HepG2 (cell line): ENCODE measurements around the gene LOXL3. TPM values are rescaled to one million over a fixed set of nuclear protein-coding genes. Genes with fewer than 3 reads are reported as not detected.
A peak's percentile ranks its signal among the peaks of the same experiment; 100 is the strongest.

Source experiments
- ARNT2 ChIP-seq: sonication (generic); formaldehyde crosslinking; IDR thresholded peaks from 2 replicates; pipeline ENCODE4 v1.8.0; 2022; ENCODE audit warnings: mild to moderate bottlenecking, low read depth, missing genetic modification reagents, moderate library complexity
- ERF ChIP-seq: IDR thresholded peaks from 2 replicates; pipeline ENCODE4 v1.6.1; 2018; ENCODE audit warnings: missing biosample characterization, missing genetic modification reagents
- GTF2F1 ChIP-seq: fragments of 150-350 bp; IDR thresholded peaks from 2 replicates; pipeline ENCODE4 v1.6.1; 2014; ENCODE audit warnings: low read length
- GTF3A ChIP-seq: sonication (generic); formaldehyde crosslinking; conservative IDR thresholded peaks from 2 replicates; pipeline ENCODE4 v1.4.0; 2020; ENCODE audit warnings: mild to moderate bottlenecking, missing genetic modification reagents
- MBNL3 ChIP-seq: fragments of 250-450 bp; sonication (Bioruptor Pico); conservative IDR thresholded peaks from 2 replicates; pipeline ENCODE4 v1.8.0; 2022; ENCODE audit warnings: mild to moderate bottlenecking, inconsistent platforms
- MED1 ChIP-seq: sonication (generic); formaldehyde crosslinking; IDR thresholded peaks from 2 replicates; pipeline ENCODE4 v1.4.0; 2020; ENCODE audit warnings: missing genetic modification reagents
- MEIS2 ChIP-seq: sonication (generic); formaldehyde crosslinking; IDR thresholded peaks from 2 replicates; pipeline ENCODE4 v1.9.0; 2021; ENCODE audit warnings: mild to moderate bottlenecking, missing genetic modification reagents
- RCOR2 ChIP-seq: IDR thresholded peaks from 2 replicates; pipeline ENCODE4 v1.6.1; 2016; ENCODE audit warnings: missing biosample characterization, missing genetic modification reagents
- REPIN1 ChIP-seq: sonication (generic); formaldehyde crosslinking; IDR thresholded peaks from 2 replicates; pipeline ENCODE4 v1.8.0; 2022; ENCODE audit warnings: missing genetic modification reagents, low read depth, mild to moderate bottlenecking, borderline replicate concordance
- ZNF232 ChIP-seq: sonication (generic); formaldehyde crosslinking; IDR thresholded peaks from 2 replicates; pipeline ENCODE4 v1.4.0; 2020; ENCODE audit warnings: missing genetic modification reagents, borderline replicate concordance
- ZNF253 ChIP-seq: sonication (generic); formaldehyde crosslinking; IDR thresholded peaks from 2 replicates; pipeline ENCODE4 v1.8.0; 2022; ENCODE audit warnings: mild to moderate bottlenecking, missing genetic modification reagents, borderline replicate concordance
- ZNF264 ChIP-seq: sonication (generic); formaldehyde crosslinking; IDR thresholded peaks from 2 replicates; pipeline ENCODE4 v1.4.0; 2020; ENCODE audit warnings: missing genetic modification reagents
- ZNF382 ChIP-seq: sonication (generic); formaldehyde crosslinking; IDR thresholded peaks from 2 replicates; pipeline ENCODE4 v1.5.0; 2020; ENCODE audit warnings: missing genetic modification reagents, mild to moderate bottlenecking, borderline replicate concordance
- ZNF672 ChIP-seq: sonication (generic); formaldehyde crosslinking; IDR thresholded peaks from 2 replicates; pipeline ENCODE4 v1.8.1; 2022; ENCODE audit warnings: missing genetic modification reagents
- polyA plus RNA-seq, 8 experiments: library from polyadenylated mRNA; depleted of rRNA in 3 of 8; stranded (reverse) in 7 of 8; unstranded in 1 of 8; fragments of >200 nt; fragmentation: Illumina TruSeq in 4 of 8; extraction: Trizol in 4 of 8; gene quantifications; 2 replicates each; pipeline versions ENCODE4 v1.2.1 to v1.2.3, GENCODE V29; 2011 to 2016; ENCODE audit warnings: low read depth in 4 of 8, missing spikeins in 1 of 8, mixed read lengths in 1 of 8; ENCODE audit not compliant: insufficient read depth in 1 of 8
- total RNA-seq, 5 experiments: library from RNA; depleted of rRNA; stranded (reverse); fragments of >200 nt; fragmentation: Illumina TruSeq; extraction: Trizol; gene quantifications; 2 replicates each; pipeline ENCODE4 v1.2.3, GENCODE V29; 2016; ENCODE audit warnings: low read depth in 1 of 5
- TF ChIP-seq, protein P1 (sequence below): sonication (generic); formaldehyde crosslinking; IDR thresholded peaks from 2 replicates; pipeline ENCODE4 v1.4.0; 2020; ENCODE audit warnings: mild to moderate bottlenecking, missing genetic modification reagents
- TF ChIP-seq, protein P2 (sequence below): sonication (generic); formaldehyde crosslinking; IDR thresholded peaks from 2 replicates; pipeline ENCODE4 v1.5.0; 2020; ENCODE audit warnings: mild to moderate bottlenecking, missing genetic modification reagents, moderate library complexity
- TF ChIP-seq, protein P3 (sequence below): sonication (generic); formaldehyde crosslinking; IDR thresholded peaks from 2 replicates; pipeline ENCODE4 v1.5.0; 2020; ENCODE audit warnings: mild to moderate bottlenecking, missing genetic modification reagents
- TF ChIP-seq, protein P4 (sequence below): sonication (generic); formaldehyde crosslinking; IDR thresholded peaks from 2 replicates; pipeline ENCODE4 v1.4.0; 2020; ENCODE audit warnings: missing genetic modification reagents, mild to moderate bottlenecking, borderline replicate concordance
- TF ChIP-seq, protein P5 (sequence below): fragments of 450-650 bp; IDR thresholded peaks from 2 replicates; pipeline ENCODE4 v1.6.1; 2017; ENCODE audit warnings: mild to moderate bottlenecking

The LOXL3 gene
- total and polyA plus RNA-seq, 2 of the 13 experiments (the other 11 are each of a cell fraction or from before 2014, with no cell fraction given): 0.55 to 6.5 TPM

DNA sequence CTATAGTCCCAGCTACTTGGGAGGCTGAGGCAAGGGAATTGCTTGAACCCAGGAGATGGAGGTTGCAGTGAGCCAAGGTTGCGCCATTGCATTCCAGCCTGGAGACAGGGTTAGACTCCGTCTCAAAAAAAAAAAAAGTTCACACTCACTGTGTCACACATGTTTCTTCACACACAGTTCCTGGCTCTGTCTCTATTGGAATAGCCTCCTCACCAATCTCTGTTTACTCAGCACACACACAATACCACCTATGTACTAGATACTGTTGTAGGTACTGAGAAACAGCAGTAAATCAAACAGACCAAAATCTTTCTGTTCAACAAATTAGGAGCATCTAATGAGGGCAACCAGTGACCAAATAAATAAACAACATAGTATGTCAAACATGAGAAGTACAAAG is 67.6 kb downstream of the LOXL3 start (continued):
- TF ChIP-seq GTF2F1 (no peak), MED1 (CRISPR knock-in tag) (no peak), RCOR2 (CRISPR knock-in tag) (no peak), ZNF253 (CRISPR knock-in tag) (no peak), ZNF672 (CRISPR knock-in tag) (no peak), ARNT2 (CRISPR knock-in tag) (no peak), MEIS2 (CRISPR knock-in tag) (no peak), GTF3A (CRISPR knock-in tag) (no peak), ZNF264 (CRISPR knock-in tag) (no peak; the same call in 1 of the 2 replicates), REPIN1 (CRISPR knock-in tag) (no peak), MBNL3 (CRISPR knock-in tag) (no peak), ZNF382 (CRISPR knock-in tag) (no peak), ERF (CRISPR knock-in tag) (no peak), ZNF232 (CRISPR knock-in tag) (no peak)
- TF ChIP-seq, protein P1, sequence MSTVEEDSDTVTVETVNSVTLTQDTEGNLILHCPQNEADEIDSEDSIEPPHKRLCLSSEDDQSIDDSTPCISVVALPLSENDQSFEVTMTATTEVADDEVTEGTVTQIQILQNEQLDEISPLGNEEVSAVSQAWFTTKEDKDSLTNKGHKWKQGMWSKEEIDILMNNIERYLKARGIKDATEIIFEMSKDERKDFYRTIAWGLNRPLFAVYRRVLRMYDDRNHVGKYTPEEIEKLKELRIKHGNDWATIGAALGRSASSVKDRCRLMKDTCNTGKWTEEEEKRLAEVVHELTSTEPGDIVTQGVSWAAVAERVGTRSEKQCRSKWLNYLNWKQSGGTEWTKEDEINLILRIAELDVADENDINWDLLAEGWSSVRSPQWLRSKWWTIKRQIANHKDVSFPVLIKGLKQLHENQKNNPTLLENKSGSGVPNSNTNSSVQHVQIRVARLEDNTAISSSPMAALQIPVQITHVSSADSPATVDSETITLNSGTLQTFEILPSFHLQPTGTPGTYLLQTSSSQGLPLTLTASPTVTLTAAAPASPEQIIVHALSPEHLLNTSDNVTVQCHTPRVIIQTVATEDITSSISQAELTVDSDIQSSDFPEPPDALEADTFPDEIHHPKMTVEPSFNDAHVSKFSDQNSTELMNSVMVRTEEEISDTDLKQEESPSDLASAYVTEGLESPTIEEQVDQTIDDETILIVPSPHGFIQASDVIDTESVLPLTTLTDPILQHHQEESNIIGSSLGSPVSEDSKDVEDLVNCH (CRISPR knock-in tag): no peak
- TF ChIP-seq, protein P2, sequence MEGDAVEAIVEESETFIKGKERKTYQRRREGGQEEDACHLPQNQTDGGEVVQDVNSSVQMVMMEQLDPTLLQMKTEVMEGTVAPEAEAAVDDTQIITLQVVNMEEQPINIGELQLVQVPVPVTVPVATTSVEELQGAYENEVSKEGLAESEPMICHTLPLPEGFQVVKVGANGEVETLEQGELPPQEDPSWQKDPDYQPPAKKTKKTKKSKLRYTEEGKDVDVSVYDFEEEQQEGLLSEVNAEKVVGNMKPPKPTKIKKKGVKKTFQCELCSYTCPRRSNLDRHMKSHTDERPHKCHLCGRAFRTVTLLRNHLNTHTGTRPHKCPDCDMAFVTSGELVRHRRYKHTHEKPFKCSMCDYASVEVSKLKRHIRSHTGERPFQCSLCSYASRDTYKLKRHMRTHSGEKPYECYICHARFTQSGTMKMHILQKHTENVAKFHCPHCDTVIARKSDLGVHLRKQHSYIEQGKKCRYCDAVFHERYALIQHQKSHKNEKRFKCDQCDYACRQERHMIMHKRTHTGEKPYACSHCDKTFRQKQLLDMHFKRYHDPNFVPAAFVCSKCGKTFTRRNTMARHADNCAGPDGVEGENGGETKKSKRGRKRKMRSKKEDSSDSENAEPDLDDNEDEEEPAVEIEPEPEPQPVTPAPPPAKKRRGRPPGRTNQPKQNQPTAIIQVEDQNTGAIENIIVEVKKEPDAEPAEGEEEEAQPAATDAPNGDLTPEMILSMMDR: no peak
- TF ChIP-seq, protein P3, sequence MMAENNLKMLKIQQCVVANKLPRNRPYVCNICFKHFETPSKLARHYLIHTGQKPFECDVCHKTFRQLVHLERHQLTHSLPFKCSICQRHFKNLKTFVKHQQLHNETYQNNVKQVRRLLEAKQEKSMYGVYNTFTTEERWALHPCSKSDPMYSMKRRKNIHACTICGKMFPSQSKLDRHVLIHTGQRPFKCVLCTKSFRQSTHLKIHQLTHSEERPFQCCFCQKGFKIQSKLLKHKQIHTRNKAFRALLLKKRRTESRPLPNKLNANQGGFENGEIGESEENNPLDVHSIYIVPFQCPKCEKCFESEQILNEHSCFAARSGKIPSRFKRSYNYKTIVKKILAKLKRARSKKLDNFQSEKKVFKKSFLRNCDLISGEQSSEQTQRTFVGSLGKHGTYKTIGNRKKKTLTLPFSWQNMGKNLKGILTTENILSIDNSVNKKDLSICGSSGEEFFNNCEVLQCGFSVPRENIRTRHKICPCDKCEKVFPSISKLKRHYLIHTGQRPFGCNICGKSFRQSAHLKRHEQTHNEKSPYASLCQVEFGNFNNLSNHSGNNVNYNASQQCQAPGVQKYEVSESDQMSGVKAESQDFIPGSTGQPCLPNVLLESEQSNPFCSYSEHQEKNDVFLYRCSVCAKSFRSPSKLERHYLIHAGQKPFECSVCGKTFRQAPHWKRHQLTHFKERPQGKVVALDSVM (CRISPR knock-in tag): 0 out of 2 replicates have a peak, but pooled peaks have one; percentile 21
- TF ChIP-seq, protein P4, sequence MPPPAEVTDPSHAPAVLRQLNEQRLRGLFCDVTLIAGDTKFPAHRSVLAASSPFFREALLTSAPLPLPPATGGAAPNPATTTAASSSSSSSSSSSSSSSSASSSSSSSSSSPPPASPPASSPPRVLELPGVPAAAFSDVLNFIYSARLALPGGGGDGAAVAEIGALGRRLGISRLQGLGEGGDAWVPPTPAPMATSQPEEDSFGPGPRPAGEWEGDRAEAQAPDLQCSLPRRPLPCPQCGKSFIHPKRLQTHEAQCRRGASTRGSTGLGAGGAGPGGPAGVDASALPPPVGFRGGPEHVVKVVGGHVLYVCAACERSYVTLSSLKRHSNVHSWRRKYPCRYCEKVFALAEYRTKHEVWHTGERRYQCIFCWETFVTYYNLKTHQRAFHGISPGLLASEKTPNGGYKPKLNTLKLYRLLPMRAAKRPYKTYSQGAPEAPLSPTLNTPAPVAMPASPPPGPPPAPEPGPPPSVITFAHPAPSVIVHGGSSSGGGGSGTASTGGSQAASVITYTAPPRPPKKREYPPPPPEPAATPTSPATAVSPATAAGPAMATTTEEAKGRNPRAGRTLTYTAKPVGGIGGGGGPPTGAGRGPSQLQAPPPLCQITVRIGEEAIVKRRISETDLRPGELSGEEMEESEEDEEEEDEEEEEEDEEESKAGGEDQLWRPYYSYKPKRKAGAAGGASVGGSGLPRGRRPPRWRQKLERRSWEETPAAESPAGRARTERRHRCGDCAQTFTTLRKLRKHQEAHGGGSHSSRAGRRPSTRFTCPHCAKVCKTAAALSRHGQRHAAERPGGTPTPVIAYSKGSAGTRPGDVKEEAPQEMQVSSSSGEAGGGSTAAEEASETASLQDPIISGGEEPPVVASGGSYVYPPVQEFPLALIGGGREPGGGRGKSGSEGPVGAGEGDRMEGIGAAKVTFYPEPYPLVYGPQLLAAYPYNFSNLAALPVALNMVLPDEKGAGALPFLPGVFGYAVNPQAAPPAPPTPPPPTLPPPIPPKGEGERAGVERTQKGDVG (CRISPR knock-in tag): no peak
- TF ChIP-seq, protein P5, sequence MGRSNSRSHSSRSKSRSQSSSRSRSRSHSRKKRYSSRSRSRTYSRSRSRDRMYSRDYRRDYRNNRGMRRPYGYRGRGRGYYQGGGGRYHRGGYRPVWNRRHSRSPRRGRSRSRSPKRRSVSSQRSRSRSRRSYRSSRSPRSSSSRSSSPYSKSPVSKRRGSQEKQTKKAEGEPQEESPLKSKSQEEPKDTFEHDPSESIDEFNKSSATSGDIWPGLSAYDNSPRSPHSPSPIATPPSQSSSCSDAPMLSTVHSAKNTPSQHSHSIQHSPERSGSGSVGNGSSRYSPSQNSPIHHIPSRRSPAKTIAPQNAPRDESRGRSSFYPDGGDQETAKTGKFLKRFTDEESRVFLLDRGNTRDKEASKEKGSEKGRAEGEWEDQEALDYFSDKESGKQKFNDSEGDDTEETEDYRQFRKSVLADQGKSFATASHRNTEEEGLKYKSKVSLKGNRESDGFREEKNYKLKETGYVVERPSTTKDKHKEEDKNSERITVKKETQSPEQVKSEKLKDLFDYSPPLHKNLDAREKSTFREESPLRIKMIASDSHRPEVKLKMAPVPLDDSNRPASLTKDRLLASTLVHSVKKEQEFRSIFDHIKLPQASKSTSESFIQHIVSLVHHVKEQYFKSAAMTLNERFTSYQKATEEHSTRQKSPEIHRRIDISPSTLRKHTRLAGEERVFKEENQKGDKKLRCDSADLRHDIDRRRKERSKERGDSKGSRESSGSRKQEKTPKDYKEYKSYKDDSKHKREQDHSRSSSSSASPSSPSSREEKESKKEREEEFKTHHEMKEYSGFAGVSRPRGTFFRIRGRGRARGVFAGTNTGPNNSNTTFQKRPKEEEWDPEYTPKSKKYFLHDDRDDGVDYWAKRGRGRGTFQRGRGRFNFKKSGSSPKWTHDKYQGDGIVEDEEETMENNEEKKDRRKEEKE: no peak
